Measurements from ENCODE around the gene TNFRSF17.

TNFRSF17 gene

GRCh38 chr16:12002447-12003006 lies 37.5 kb downstream of the TNFRSF17 start:
- DNase-seq (ENCODE audit: low spot score) = peak; percentile 24

- no peak for DNase-seq (ENCODE audit: low spot score)
Measured at GRCh38 chr16:12006637-12007036, 41.6 kb downstream of the TNFRSF17 start.

GRCh38 chr16:12009462-12009861 lies 44.5 kb downstream of the TNFRSF17 start:
- DNase-seq (ENCODE audit: low spot score) = no peak

- no peak for DNase-seq (ENCODE audit: low spot score)
Measured at GRCh38 chr16:12009922-12010321, 44.9 kb downstream of the TNFRSF17 start.

- DNase-seq (ENCODE audit: low spot score) = peak; percentile 21
Measured at GRCh38 chr16:12010388-12011251, 45.6 kb downstream of the TNFRSF17 start.

- DNase-seq (ENCODE audit: low spot score) = no peak
Measured at GRCh38 chr16:12011565-12011964, 46.6 kb downstream of the TNFRSF17 start.

GRCh38 chr16:12016291-12016947 lies 51.4 kb downstream of the TNFRSF17 start:
- peak; percentile 35 for DNase-seq (ENCODE audit: low spot score)

- DNase-seq (ENCODE audit: low spot score) = peak; percentile 84
Measured at GRCh38 chr16:12017558-12017957, 52.5 kb downstream of the TNFRSF17 start.

Data from GM03348 (cell line).